ENCODE results near the gene RGL4.

Gene RGL4

DNA sequence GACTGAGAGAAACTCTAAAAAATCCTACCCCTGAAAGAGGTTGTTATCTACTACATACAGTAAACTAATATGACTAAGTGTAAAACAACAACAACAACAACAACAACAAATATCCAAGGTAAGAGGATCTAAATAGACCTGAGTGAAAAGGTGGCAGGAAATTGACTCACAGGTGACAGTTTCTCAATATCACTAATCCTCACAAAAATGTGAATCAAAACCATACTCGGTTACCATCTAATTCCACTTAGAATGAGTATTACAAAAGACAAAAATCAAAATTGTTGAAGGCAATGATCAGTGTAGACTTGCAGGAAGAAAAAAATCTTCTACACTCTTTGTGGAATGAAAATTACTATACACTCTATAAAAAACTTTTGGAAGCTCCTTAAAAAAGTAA, 17.5 kb downstream of the RGL4 start:
- Histone ChIP-seq H4K91ac (ENCODE audit: low read length) (no peak overlapping the region), H3K14ac (ENCODE audit: low read length in 2 of 2) (no peak overlapping the region), H2BK5ac (ENCODE audit: low read depth, low read length, poor library complexity, severe bottlenecking) (no peak overlapping the region), H3K79me1 (replicated peaks; ENCODE audit: low read length, poor library complexity, severe bottlenecking) (peaks cover 24% of the 10 kb centered on the region), H2AK5ac (ENCODE audit: low read length, severe bottlenecking) (no peak overlapping the region), H3K4me2 (ENCODE audit: low read length, poor library complexity, severe bottlenecking) (no peak overlapping the region), H2BK15ac (ENCODE audit: low read depth, poor library complexity, severe bottlenecking) (no peak overlapping the region), H2AFZ (ENCODE audit: low read depth, low read length) (no peak overlapping the region), H3K4me1 (ENCODE audit: control insufficient read depth, insufficient read depth, low read depth, low read length) (no peaks in the 10 kb centered on the region), H3K27me3 (ENCODE audit: control insufficient read depth in 1 of 2, insufficient read depth in 1 of 2, low read length in 2 of 2) (no peaks in the 10 kb centered on the region), H3K4ac (ENCODE audit: low read depth in 1 of 2, low read length in 2 of 2) (no peak overlapping the region), H3K27ac (ENCODE audit: low read length, poor library complexity, severe bottlenecking) (no peak overlapping the region), H2BK120ac (ENCODE audit: low read depth, low read length) (no peak overlapping the region), H3K9ac (ENCODE audit: low read length) (no peak overlapping the region), H4K8ac (ENCODE audit: low read length) (no peak overlapping the region), H2BK12ac (ENCODE audit: low read length in 2 of 2) (no peak overlapping the region), H3K4me3 (ENCODE audit: insufficient read depth in 1 of 2, low read depth in 1 of 2, low read length in 2 of 2) (no peak overlapping the region), H3K36me3 (ENCODE audit: control insufficient read depth in 1 of 2, insufficient read depth in 2 of 2, low read depth in 1 of 2, low read length in 2 of 2) (peaks cover 25 to 95% of the 10 kb centered on the region in 2 experiments), H3K18ac (ENCODE audit: low read depth in 1 of 2, low read length in 2 of 2) (no peak overlapping the region), H3K23ac (ENCODE audit: low read length in 2 of 2) (no peak overlapping the region), H3K9me3 (ENCODE audit: control insufficient read depth, low read length) (no peaks in the 10 kb centered on the region)
- DNase-seq: no peak
- WGBS: no CpG with 5 or more reads among the region's 1 CpG

DNA sequence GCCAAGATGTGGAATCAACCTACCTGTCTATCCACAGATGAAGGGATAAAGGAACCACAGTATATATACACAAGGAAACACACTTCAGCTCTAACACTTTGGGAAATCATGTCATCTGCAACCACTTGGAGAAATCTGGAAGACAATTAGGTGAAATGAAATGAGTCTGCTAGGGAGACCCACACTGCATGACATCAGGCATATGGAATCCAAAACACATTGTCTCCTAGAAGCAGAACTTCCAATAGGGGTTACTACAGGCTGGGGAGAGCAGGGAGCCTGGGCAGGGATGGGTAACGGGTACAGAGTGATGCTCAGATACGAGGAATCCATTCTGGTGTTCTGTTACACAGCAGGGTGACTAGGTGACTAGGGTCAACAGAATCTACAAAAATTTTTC, 18.3 kb downstream of the RGL4 start:
- Histone ChIP-seq H2BK15ac (ENCODE audit: low read depth, poor library complexity, severe bottlenecking) (no peak overlapping the region), H4K8ac (ENCODE audit: low read length) (no peak overlapping the region), H2BK5ac (ENCODE audit: low read depth, low read length, poor library complexity, severe bottlenecking) (no peak overlapping the region), H3K14ac (ENCODE audit: low read length in 2 of 2) (no peak overlapping the region), H3K23ac (ENCODE audit: low read length in 2 of 2) (no peak overlapping the region), H3K4me1 (ENCODE audit: control insufficient read depth, insufficient read depth, low read depth, low read length) (no peaks in the 10 kb centered on the region), H3K27ac (ENCODE audit: low read length, poor library complexity, severe bottlenecking) (no peak overlapping the region), H3K4me2 (ENCODE audit: low read length, poor library complexity, severe bottlenecking) (no peak overlapping the region), H3K18ac (ENCODE audit: low read depth in 1 of 2, low read length in 2 of 2) (no peak overlapping the region), H3K9ac (ENCODE audit: low read length) (no peak overlapping the region), H3K36me3 (ENCODE audit: control insufficient read depth in 1 of 2, insufficient read depth in 2 of 2, low read depth in 1 of 2, low read length in 2 of 2) (peaks cover 30 to 96% of the 10 kb centered on the region in 2 experiments), H2BK120ac (ENCODE audit: low read depth, low read length) (no peak overlapping the region), H3K27me3 (ENCODE audit: control insufficient read depth in 1 of 2, insufficient read depth in 1 of 2, low read length in 2 of 2) (no peaks in the 10 kb centered on the region), H2BK12ac (ENCODE audit: low read length in 2 of 2) (no peak overlapping the region), H4K91ac (ENCODE audit: low read length) (no peak overlapping the region), H3K79me1 (replicated peaks; ENCODE audit: low read length, poor library complexity, severe bottlenecking) (peaks cover 20% of the 10 kb centered on the region), H3K4ac (ENCODE audit: low read depth in 1 of 2, low read length in 2 of 2) (no peak overlapping the region), H3K9me3 (ENCODE audit: control insufficient read depth, low read length) (no peaks in the 10 kb centered on the region), H2AK5ac (ENCODE audit: low read length, severe bottlenecking) (no peak overlapping the region), H2AFZ (ENCODE audit: low read depth, low read length) (no peak overlapping the region), H3K4me3 (ENCODE audit: insufficient read depth in 1 of 2, low read depth in 1 of 2, low read length in 2 of 2) (no peak overlapping the region)
- DNase-seq: no peak
- WGBS: 93% methylated on average over 2 of the region's 2 CpGs

DNA sequence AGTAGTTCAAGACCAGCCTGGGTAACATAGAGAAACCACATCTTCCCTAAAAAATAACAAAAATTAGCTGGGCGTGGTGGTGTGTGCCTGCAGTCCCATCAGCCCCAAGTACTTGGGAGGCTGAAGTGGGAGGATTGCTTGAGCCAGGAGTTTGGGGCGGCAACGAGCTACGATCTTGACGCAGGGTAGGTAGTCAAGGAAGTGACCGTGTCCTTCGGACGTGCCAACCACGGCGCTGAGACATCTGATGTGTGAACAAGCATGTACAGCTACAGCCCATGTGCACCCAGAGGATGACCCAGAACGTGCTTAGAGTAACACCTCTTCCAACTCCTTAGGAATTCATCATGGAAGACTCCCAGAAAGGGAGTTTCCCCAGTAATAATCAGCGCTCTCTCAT, 21.4 kb downstream of the RGL4 start:
- no peak overlapping the region for H3K18ac ChIP-seq (ENCODE audit: low read depth in 1 of 2, low read length in 2 of 2)
- H2BK15ac ChIP-seq (ENCODE audit: low read depth, poor library complexity, severe bottlenecking): no peak overlapping the region
- H2BK120ac ChIP-seq (ENCODE audit: low read depth, low read length): no peak overlapping the region
- no peaks in the 10 kb centered on the region for H3K9me3 ChIP-seq (ENCODE audit: control insufficient read depth, low read length)
- H3K4ac ChIP-seq (ENCODE audit: low read depth in 1 of 2, low read length in 2 of 2): no peak overlapping the region
- H3K27ac ChIP-seq (ENCODE audit: low read length, poor library complexity, severe bottlenecking): no peak overlapping the region
- DNase-seq: no peak
- no peaks in the 10 kb centered on the region for H3K27me3 ChIP-seq (ENCODE audit: control insufficient read depth in 1 of 2, insufficient read depth in 1 of 2, low read length in 2 of 2)
- H3K4me3 ChIP-seq (ENCODE audit: insufficient read depth in 1 of 2, low read depth in 1 of 2, low read length in 2 of 2): no peak overlapping the region
- peaks cover 9% of the 10 kb centered on the region for H3K4me1 ChIP-seq (ENCODE audit: control insufficient read depth, insufficient read depth, low read depth, low read length)
- H3K14ac ChIP-seq (ENCODE audit: low read length in 2 of 2): no peak overlapping the region
- peaks cover 33 to 70% of the 10 kb centered on the region in 2 experiments for H3K36me3 ChIP-seq (ENCODE audit: control insufficient read depth in 1 of 2, insufficient read depth in 2 of 2, low read depth in 1 of 2, low read length in 2 of 2)
- no peak overlapping the region for H3K23ac ChIP-seq (ENCODE audit: low read length in 2 of 2)
- H2BK12ac ChIP-seq (ENCODE audit: low read length in 2 of 2): no peak overlapping the region
- no peak overlapping the region for H3K4me2 ChIP-seq (ENCODE audit: low read length, poor library complexity, severe bottlenecking)
- H4K91ac ChIP-seq (ENCODE audit: low read length): no peak overlapping the region
- H2BK5ac ChIP-seq (ENCODE audit: low read depth, low read length, poor library complexity, severe bottlenecking): no peak overlapping the region
- H3K79me1 ChIP-seq (replicated peaks; ENCODE audit: low read length, poor library complexity, severe bottlenecking): peaks cover 23% of the 10 kb centered on the region
- no peak overlapping the region for H4K8ac ChIP-seq (ENCODE audit: low read length)
- no peak overlapping the region for H2AFZ ChIP-seq (ENCODE audit: low read depth, low read length)
- over 99% methylated on average over 12 of the region's 12 CpGs for WGBS
- no peak overlapping the region for H3K9ac ChIP-seq (ENCODE audit: low read length)
- H2AK5ac ChIP-seq (ENCODE audit: low read length, severe bottlenecking): no peak overlapping the region

DNA sequence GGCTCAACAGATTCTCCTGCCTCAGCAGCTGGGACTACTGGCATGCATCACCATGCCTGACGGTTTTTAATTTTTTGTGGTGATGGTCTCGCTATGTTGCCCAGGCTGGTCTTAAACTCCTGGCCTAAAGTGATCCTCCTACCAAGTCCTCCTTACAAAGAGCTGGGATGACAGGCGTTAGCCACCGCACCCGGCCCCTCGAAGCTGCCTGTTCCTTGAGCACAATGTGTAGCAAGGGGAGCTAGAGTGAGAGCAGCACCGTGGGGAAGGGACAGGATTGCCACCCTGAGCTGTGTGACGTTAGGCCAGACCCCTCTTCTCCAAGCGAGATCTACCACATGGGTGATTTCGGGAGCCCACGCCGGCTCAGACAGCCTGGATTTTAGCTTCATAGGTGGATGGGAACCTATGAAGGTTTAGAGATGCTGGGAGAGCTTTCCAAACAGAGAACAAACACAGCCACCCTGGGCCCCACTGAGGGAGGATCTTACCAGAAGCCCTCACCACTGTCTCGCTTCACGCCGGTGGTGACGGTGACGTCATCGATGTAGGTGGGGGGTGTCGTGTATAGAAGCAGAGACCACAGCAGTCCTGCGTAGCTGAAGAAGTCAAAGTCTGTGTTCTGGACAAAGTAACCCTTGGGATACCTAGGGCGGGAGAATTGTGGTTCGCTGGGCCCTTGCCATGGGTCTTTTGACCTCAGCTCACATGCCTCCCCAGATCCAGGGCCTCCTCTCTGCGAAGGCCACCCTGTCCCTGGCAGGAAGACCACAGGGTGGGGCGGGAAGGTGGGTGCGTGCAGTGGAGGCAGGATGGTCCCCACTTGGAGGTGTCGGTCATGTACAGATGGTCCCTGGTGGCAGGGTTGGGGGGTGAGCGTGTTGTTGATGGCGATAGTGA, 23.1 kb downstream of the RGL4 start:
- no peak overlapping the region for H2BK120ac ChIP-seq (ENCODE audit: low read depth, low read length)
- H2AFZ ChIP-seq (ENCODE audit: low read depth, low read length): no peak overlapping the region
- H2BK15ac ChIP-seq (ENCODE audit: low read depth, poor library complexity, severe bottlenecking): no peak overlapping the region
- H3K4me1 ChIP-seq (ENCODE audit: control insufficient read depth, insufficient read depth, low read depth, low read length): peaks cover 13% of the 10 kb centered on the region
- no peak overlapping the region for H3K4me3 ChIP-seq (ENCODE audit: insufficient read depth in 1 of 2, low read depth in 1 of 2, low read length in 2 of 2)
- H3K14ac ChIP-seq (ENCODE audit: low read length in 2 of 2): no peak overlapping the region
- H4K91ac ChIP-seq (ENCODE audit: low read length): peak overlapping the region; percentile 20
- H2AK5ac ChIP-seq (ENCODE audit: low read length, severe bottlenecking): no peak overlapping the region
- H3K9me3 ChIP-seq (ENCODE audit: control insufficient read depth, low read length): no peaks in the 10 kb centered on the region
- no peak overlapping the region for H3K4ac ChIP-seq (ENCODE audit: low read depth in 1 of 2, low read length in 2 of 2)
- H3K79me1 ChIP-seq (replicated peaks; ENCODE audit: low read length, poor library complexity, severe bottlenecking): peaks cover 19% of the 10 kb centered on the region
- H3K27me3 ChIP-seq (ENCODE audit: control insufficient read depth in 1 of 2, insufficient read depth in 1 of 2, low read length in 2 of 2): no peaks in the 10 kb centered on the region
- no peak for DNase-seq
- H3K27ac ChIP-seq (ENCODE audit: low read length, poor library complexity, severe bottlenecking): no peak overlapping the region
- no peak overlapping the region for H4K8ac ChIP-seq (ENCODE audit: low read length)
- peaks cover 29 to 54% of the 10 kb centered on the region in 2 experiments for H3K36me3 ChIP-seq (ENCODE audit: control insufficient read depth in 1 of 2, insufficient read depth in 2 of 2, low read depth in 1 of 2, low read length in 2 of 2)
- H3K23ac ChIP-seq (ENCODE audit: low read length in 2 of 2): peak overlapping the region in 1 of 2 experiments; percentile 9
- H2BK5ac ChIP-seq (ENCODE audit: low read depth, low read length, poor library complexity, severe bottlenecking): no peak overlapping the region
- no peak overlapping the region for H2BK12ac ChIP-seq (ENCODE audit: low read length in 2 of 2)
- H3K18ac ChIP-seq (ENCODE audit: low read depth in 1 of 2, low read length in 2 of 2): no peak overlapping the region
- 92% methylated on average over 27 of the region's 28 CpGs for WGBS
- no peak overlapping the region for H3K4me2 ChIP-seq (ENCODE audit: low read length, poor library complexity, severe bottlenecking)
- H3K9ac ChIP-seq (ENCODE audit: low read length): no peak overlapping the region

Data from mesenchymal stem cell (in vitro differentiated cells and primary cell).